Cerebellar cortex (tissue), 1 donor: Measurements from ENCODE around the gene ANXA9.

Experiments
- DNase-seq: peaks from one replicate; pipeline ENCODE4 v3.0.0-alpha.2; 2015; ENCODE audit warnings: low spot score

The ANXA9 gene

GRCh38 chr1:150974580-150975478, 7.3 kb upstream of the ANXA9 start, which contains the start of gene CERS2:
TSS of gene CERS2 (minus strand) at chr1:150974835. CDS start at chr1:150969090, 5,745 bp downstream.
- DNase-seq = peak; percentile 41

GRCh38 chr1:150976401-150976821, 5.7 kb upstream of the ANXA9 start:
- DNase-seq = no peak

- DNase-seq = peak; percentile 17
Measured at GRCh38 chr1:150976879-150977694, 5.0 kb upstream of the ANXA9 start.

- DNase-seq = peak; percentile 95
Measured at GRCh38 chr1:150979092-150980056, 2.7 kb upstream of the ANXA9 start.

GRCh38 chr1:150981177-150981804, 801 bp upstream of the ANXA9 start:
- DNase-seq = no peak

GRCh38 chr1:150985179-150985825, 3.2 kb downstream of the ANXA9 start:
- no peak for DNase-seq

- DNase-seq = no peak
Measured at GRCh38 chr1:150987924-150988323, 5.8 kb downstream of the ANXA9 start.

- DNase-seq = no peak
Measured at GRCh38 chr1:150992626-150993025, 10.5 kb downstream of the ANXA9 start.

GRCh38 chr1:150994248-150994647, 12.2 kb downstream of the ANXA9 start:
- DNase-seq = no peak

- DNase-seq = no peak
Measured at GRCh38 chr1:150995460-150995859, 13.4 kb downstream of the ANXA9 start.

GRCh38 chr1:150995896-150996295, 13.8 kb downstream of the ANXA9 start:
- DNase-seq = peak; percentile 62

- no peak for DNase-seq
Measured at GRCh38 chr1:150997126-150997872, 15.2 kb downstream of the ANXA9 start.

- DNase-seq = no peak
Measured at GRCh38 chr1:150997949-150998348, 15.9 kb downstream of the ANXA9 start.

- no peak for DNase-seq
Measured at GRCh38 chr1:150999051-150999674, 17.1 kb downstream of the ANXA9 start.

- DNase-seq = no peak
Measured at GRCh38 chr1:150999926-151000325, 17.8 kb downstream of the ANXA9 start.

- DNase-seq = no peak
Measured at GRCh38 chr1:151000408-151000807, 18.3 kb downstream of the ANXA9 start.

GRCh38 chr1:151001602-151002001, 19.5 kb downstream of the ANXA9 start:
- no peak for DNase-seq

- no peak for DNase-seq
Measured at GRCh38 chr1:151002051-151002450, 20.0 kb downstream of the ANXA9 start.

GRCh38 chr1:151002611-151003010, 20.5 kb downstream of the ANXA9 start:
- no peak for DNase-seq
